Tibial nerve (tissue), 4 donors: ENCODE measurements around the gene TEX51. TPM values are rescaled to one million over a fixed set of nuclear protein-coding genes. Genes with fewer than 3 reads are reported as not detected.

ENCODE experiments used
- DNase-seq, 2 donors: peaks; one replicate each; pipeline ENCODE4 v3.0.0-alpha.2; 2019; ENCODE audit warnings: low spot score in 2 of 2
- H3K27ac ChIP-seq, 4 donors: fragments of 200-600 bp; sonication (generic) in 3 of 4; one replicate each; pipeline ENCODE4 v1.5.1; 2017 to 2019; ENCODE audit warnings: mild to moderate bottlenecking in 1 of 4
- H3K27me3 ChIP-seq, 2 donors: fragments of 200-600 bp; sonication (generic) in 1 of 2; one replicate each; pipeline versions ENCODE4 v1.5.1 to v1.6.0; 2017 to 2019
- H3K36me3 ChIP-seq, 3 donors: fragments of 200-600 bp; sonication (generic); one replicate each; pipeline ENCODE4 v1.5.1; 2018 to 2019
- H3K4me1 ChIP-seq, 4 donors: fragments of 200-600 bp; sonication (generic) in 3 of 4; one replicate each; pipeline ENCODE4 v1.5.1; 2017 to 2019
- H3K4me3 ChIP-seq, 4 donors: fragments of 200-600 bp; sonication (generic) in 3 of 4; one replicate each; pipeline ENCODE4 v1.5.1; 2017 to 2019; ENCODE audit warnings: mild to moderate bottlenecking in 1 of 4, moderate library complexity in 1 of 4
- H3K9me3 ChIP-seq, 4 donors: fragments of 200-600 bp; sonication (generic) in 3 of 4; one replicate each; pipeline ENCODE4 v1.5.1; 2017 to 2019
- EP300 ChIP-seq, 2 donors: sonication (generic); formaldehyde crosslinking; IDR thresholded peaks; one replicate each; pipeline ENCODE4 v1.6.1; 2017; ENCODE audit warnings: antibody characterized with exemption in 2 of 2, mild to moderate bottlenecking in 1 of 2
- POLR2A ChIP-seq, 2 donors: fragments of 450-650 bp; IDR thresholded peaks; one replicate each; pipeline ENCODE4 v1.6.1; 2017; ENCODE audit warnings: antibody characterized with exemption in 2 of 2, mild to moderate bottlenecking in 2 of 2, moderate library complexity in 2 of 2
- WGBS, 2 donors: methylation state at CpG; one replicate each; pipeline ENCODE4 v1.1.5; 2018; 5-methylcytosine and 5-hydroxymethylcytosine counted together
- total RNA-seq, 4 donors: library from RNA; depleted of rRNA; stranded (reverse); fragments of >200 nt; gene quantifications; one replicate each; pipeline ENCODE4 v1.1.0, GENCODE V29; 2016
- TF ChIP-seq, protein P1 (sequence below), 5 experiments: fragments of 200-600 bp in 3 of 5; fragments of 450-650 bp in 2 of 5; sonication (generic) in 3 of 5; IDR thresholded peaks; one replicate each; pipeline ENCODE4 v1.5.1; 2016 to 2019; ENCODE audit warnings: antibody characterized with exemption in 5 of 5, mild to moderate bottlenecking in 3 of 5, moderate library complexity in 2 of 5

Gene TEX51
- total RNA-seq, 4 donors from 2014 or later: not detected

DNA sequence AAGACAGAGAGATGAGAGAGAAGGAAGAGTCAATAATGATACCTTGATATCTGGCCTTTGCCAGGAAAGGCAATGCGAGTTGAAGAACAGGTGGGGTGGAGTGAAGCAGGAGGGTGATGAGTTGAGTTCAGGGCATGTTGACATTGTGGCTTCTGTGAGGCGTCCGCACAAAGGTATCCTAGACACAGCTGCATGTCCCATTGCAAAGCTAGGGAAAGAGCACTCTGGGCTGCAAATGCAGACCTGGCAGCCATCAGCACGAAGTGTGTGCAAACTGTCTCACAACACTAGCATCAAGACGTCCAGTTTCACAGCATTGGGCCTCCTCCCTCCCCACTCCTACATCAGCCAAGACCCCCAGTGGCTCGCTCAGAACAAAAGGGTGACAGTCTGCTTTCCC lies 36.1 kb downstream of the TEX51 start:
- no peak overlapping the region for H3K27ac ChIP-seq
- no peak overlapping the region for H3K4me3 ChIP-seq
- H3K9me3 ChIP-seq: peaks cover 0 to 19% (median 0%) of the 10 kb centered on the region in 4 donors
- no peaks in the 10 kb centered on the region for H3K4me1 ChIP-seq
- 77 to 81% methylated on average over 6 of the region's 6 CpGs for WGBS, 2 donors
- no peaks in the 10 kb centered on the region for H3K36me3 ChIP-seq
- TF ChIP-seq EP300 (IDR thresholded peaks at IDR 0.05) (no peak), POLR2A (IDR thresholded peaks at IDR 0.05) (no peak)
- TF ChIP-seq, protein P1, sequence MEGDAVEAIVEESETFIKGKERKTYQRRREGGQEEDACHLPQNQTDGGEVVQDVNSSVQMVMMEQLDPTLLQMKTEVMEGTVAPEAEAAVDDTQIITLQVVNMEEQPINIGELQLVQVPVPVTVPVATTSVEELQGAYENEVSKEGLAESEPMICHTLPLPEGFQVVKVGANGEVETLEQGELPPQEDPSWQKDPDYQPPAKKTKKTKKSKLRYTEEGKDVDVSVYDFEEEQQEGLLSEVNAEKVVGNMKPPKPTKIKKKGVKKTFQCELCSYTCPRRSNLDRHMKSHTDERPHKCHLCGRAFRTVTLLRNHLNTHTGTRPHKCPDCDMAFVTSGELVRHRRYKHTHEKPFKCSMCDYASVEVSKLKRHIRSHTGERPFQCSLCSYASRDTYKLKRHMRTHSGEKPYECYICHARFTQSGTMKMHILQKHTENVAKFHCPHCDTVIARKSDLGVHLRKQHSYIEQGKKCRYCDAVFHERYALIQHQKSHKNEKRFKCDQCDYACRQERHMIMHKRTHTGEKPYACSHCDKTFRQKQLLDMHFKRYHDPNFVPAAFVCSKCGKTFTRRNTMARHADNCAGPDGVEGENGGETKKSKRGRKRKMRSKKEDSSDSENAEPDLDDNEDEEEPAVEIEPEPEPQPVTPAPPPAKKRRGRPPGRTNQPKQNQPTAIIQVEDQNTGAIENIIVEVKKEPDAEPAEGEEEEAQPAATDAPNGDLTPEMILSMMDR (IDR thresholded peaks at IDR 0.05): no peak
- no peak for DNase-seq
- H3K27me3 ChIP-seq: no peaks in the 10 kb centered on the region

DNA sequence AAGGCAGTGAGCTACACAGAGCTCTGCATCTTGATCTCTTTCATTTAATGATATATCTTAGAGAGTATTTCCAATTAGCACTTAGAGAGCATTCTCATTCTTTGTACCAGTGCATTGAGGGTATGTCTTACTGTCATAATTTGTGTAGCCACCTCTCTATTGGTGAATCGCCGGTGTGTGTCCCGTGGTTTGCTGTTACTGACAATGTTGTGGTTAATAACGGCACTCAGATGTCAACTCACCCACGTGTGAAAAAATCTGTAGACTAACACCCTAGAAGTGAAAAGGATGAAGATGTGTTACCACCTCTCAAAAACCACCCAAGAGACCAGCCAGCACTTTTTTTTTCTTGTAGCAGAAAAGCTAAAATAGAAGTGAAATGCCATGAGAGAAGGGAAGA lies 37.1 kb downstream of the TEX51 start:
- H3K4me3 ChIP-seq: no peak overlapping the region
- no peak overlapping the region for H3K27ac ChIP-seq
- H3K4me1 ChIP-seq: no peaks in the 10 kb centered on the region
- H3K9me3 ChIP-seq: peaks cover 0 to 16% (median 0%) of the 10 kb centered on the region in 4 donors
- WGBS, 2 donors: 77 to 78% methylated on average over 5 of the region's 5 CpGs
- DNase-seq: no peak
- H3K27me3 ChIP-seq: no peaks in the 10 kb centered on the region
- no peaks in the 10 kb centered on the region for H3K36me3 ChIP-seq
- TF ChIP-seq, protein P1 (IDR thresholded peaks at IDR 0.05): no peak
- TF ChIP-seq EP300 (IDR thresholded peaks at IDR 0.05) (no peak), POLR2A (IDR thresholded peaks at IDR 0.05) (no peak)

DNA sequence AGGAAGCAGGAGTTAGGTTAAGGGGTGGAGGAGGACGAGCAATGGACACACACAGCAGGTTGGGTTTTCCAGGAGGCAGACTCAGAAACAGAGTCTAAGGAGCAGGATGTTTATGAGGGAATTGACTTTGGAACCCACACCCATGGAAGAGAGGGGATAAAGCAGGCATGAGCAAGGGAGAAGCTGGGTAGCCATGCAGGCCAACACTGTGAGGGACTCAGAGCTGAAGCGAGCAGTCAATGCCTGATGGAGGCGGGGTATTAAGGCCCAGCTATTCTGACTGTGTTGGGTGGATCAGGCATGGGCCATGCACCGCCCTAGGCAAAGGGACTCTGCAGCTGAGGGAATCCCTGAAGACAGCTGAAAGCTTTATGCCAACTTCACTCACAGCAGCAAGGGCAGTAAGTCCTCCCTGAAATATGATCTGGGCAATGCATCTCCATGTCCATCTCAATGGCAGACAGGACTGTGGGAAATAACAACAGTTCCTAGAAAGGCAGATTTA lies 37.6 kb downstream of the TEX51 start:
- TF ChIP-seq, protein P1 (IDR thresholded peaks at IDR 0.05): no peak
- TF ChIP-seq EP300 (IDR thresholded peaks at IDR 0.05) (no peak), POLR2A (IDR thresholded peaks at IDR 0.05) (no peak)
- 80 to 91% methylated on average over 4 of the region's 4 CpGs for WGBS, 2 donors
- Histone ChIP-seq H3K4me1 (no peaks in the 10 kb centered on the region), H3K4me3 (no peak overlapping the region), H3K27ac (no peak overlapping the region), H3K9me3 (peaks cover 0 to 13% (median 0%) of the 10 kb centered on the region in 4 donors), H3K27me3 (no peaks in the 10 kb centered on the region), H3K36me3 (no peaks in the 10 kb centered on the region)
- DNase-seq: no peak

DNA sequence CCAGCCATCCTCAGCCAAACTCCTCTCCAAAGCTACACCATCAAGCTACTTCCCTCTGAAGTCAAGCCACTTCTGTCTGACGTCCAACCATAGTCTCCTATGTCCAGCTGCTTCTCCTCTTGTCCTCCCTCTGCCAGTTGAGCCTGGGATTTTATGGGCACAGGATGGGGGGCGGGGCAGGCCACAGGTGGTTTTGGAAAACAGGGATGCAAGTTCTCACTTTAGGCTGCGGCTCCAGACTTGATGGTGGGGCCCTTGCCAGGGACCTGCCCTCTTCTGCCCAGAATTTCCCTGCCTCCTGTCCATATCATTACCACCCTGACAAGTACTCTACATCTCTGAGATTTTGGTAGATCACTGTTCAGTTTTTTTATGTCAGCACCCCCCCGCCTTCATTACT lies 41.6 kb downstream of the TEX51 start:
- WGBS, 2 donors: 83 to 89% methylated on average over 4 of the region's 4 CpGs
- no peaks in the 10 kb centered on the region for H3K27me3 ChIP-seq
- H3K36me3 ChIP-seq: no peaks in the 10 kb centered on the region
- no peaks in the 10 kb centered on the region for H3K4me1 ChIP-seq
- no peak for DNase-seq
- no peak overlapping the region for H3K4me3 ChIP-seq
- TF ChIP-seq EP300 (IDR thresholded peaks at IDR 0.05): no peak
- no peak for TF ChIP-seq POLR2A (IDR thresholded peaks at IDR 0.05)
- TF ChIP-seq, protein P1 (IDR thresholded peaks at IDR 0.05): no peak
- no peak overlapping the region for H3K27ac ChIP-seq
- peaks cover 0 to 10% (median 0%) of the 10 kb centered on the region in 4 donors for H3K9me3 ChIP-seq

DNA sequence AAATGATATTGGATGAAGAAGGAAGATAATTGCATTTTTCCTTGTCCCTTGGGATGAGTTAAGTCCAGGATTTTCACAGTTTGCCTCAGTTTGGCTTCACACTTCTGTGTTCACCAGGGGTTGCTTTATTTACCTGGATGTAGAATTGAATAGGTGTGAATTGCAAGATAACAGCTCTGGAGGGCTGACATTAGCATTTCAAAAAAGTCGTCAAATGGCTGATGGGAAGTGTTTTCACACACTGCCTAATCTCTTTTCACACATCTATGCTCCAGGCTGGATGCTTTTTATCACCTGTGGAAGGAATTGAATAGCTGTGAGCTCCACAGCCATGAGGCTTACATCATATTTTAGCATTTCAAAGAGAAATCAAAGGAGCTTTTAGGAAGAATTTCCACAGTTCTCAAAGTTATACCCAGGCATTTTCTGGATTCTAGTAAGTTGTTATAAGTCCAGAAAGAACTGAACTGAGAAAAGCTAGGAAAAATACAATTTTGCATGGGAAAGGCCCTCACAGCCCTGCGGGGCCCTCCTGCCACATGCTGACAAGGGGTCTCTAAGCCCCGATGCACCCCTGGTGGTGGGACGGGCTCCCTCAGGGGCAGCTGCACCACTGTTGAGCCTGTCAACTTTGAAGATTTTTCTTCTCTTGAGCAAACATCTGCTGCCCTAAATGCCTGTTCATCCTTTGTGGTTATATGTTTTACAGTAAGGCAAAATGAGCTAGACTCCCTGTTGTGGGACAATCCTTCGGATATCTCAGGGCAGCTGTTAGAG lies 43.9 kb downstream of the TEX51 start:
- Histone ChIP-seq H3K36me3 (no peaks in the 10 kb centered on the region), H3K4me3 (no peak overlapping the region), H3K9me3 (peaks cover 0 to 10% (median 0%) of the 10 kb centered on the region in 4 donors), H3K27me3 (no peaks in the 10 kb centered on the region), H3K27ac (no peak overlapping the region), H3K4me1 (no peaks in the 10 kb centered on the region)
- TF ChIP-seq EP300 (IDR thresholded peaks at IDR 0.05) (no peak), POLR2A (IDR thresholded peaks at IDR 0.05) (no peak)
- TF ChIP-seq, protein P1 (IDR thresholded peaks at IDR 0.05): no peak
- DNase-seq: no peak
- 35 to 44% methylated on average over 5 of the region's 5 CpGs for WGBS, 2 donors
